Natural killer cell (primary cell): Measurements from ENCODE around the gene KY. TPM values are rescaled to one million over a fixed set of nuclear protein-coding genes. Genes with fewer than 3 reads are reported as not detected.
"Not testable (repeated sequence)": the region's sequence is repeated elsewhere in the genome, so short reads cannot be mapped to it uniquely, and the experiment has no call there.

Experiments used
- ATAC-seq, 3 donors: fragments of 150-1000 bp in 2 of 3; fragments of 200-7000 bp in 1 of 3; cut with Tn5 transposase; 1 replicate in 1 of 3; 2 replicates in 2 of 3; pipeline ENCODE4 v1.10.0; 2021; ENCODE audit warnings: mild to moderate bottlenecking in 2 of 3, moderate library complexity in 2 of 3
- DNase-seq, 2 donors: peaks; one replicate each; pipeline versions ENCODE4 v3.0.0 to v3.0.0-alpha.2; 2013 to 2021; ENCODE audit warnings: mixed read lengths in 1 of 2
- H3K27ac ChIP-seq: one replicate; pipeline ENCODE4 v1.5.1; 2013; ENCODE audit warnings: mild to moderate bottlenecking, low read length
- H3K27me3 ChIP-seq: one replicate; pipeline ENCODE4 v1.6.1; 2013; ENCODE audit warnings: low read length; ENCODE audit not compliant: control insufficient read depth, insufficient read depth
- H3K36me3 ChIP-seq: one replicate; pipeline ENCODE4 v1.6.1; 2013; ENCODE audit warnings: low read length; ENCODE audit not compliant: control insufficient read depth, insufficient read depth
- H3K4me1 ChIP-seq: one replicate; pipeline ENCODE4 v1.6.1; 2013; ENCODE audit warnings: low read length; ENCODE audit not compliant: control insufficient read depth, insufficient read depth
- H3K4me3 ChIP-seq: one replicate; pipeline ENCODE4 v1.5.1; 2013; ENCODE audit warnings: low read length
- H3K9me3 ChIP-seq: one replicate; pipeline ENCODE4 v1.6.1; 2013; ENCODE audit warnings: low read length; ENCODE audit not compliant: control insufficient read depth, insufficient read depth
- H3K27ac Mint-ChIP-seq, 2 donors: one replicate each; pipeline ENCODE4 v1.8.0; 2022; ENCODE audit warnings: mild to moderate bottlenecking in 2 of 2, mixed read lengths in 2 of 2, moderate library complexity in 1 of 2
- H3K27me3 Mint-ChIP-seq, 2 donors: one replicate each; pipeline ENCODE4 v1.8.0; 2022; ENCODE audit warnings: low read depth in 2 of 2, mixed read lengths in 2 of 2
- H3K36me3 Mint-ChIP-seq: one replicate; pipeline ENCODE4 v1.8.0; 2022; ENCODE audit warnings: mixed read lengths
- H3K4me1 Mint-ChIP-seq, 2 donors: one replicate each; pipeline ENCODE4 v1.8.0; 2022; ENCODE audit warnings: mixed read lengths in 2 of 2
- H3K4me3 Mint-ChIP-seq: one replicate; pipeline ENCODE4 v1.8.0; 2022; ENCODE audit warnings: mild to moderate bottlenecking, moderate library complexity, mixed read lengths
- H3K9me3 Mint-ChIP-seq, 2 donors: one replicate each; pipeline ENCODE4 v1.8.0; 2022; ENCODE audit warnings: mixed read lengths in 2 of 2
- WGBS: methylation state at CpG from one replicate; pipeline ENCODE4 v1.1.7; 2013; ENCODE audit warnings: missing lambda C conversion rate; ENCODE audit not compliant: insufficient coverage; 5-methylcytosine and 5-hydroxymethylcytosine counted together
- intact Hi-C: fragments of 100-400 bp; cut with micrococcal nuclease; formaldehyde crosslinking; loops from one replicate; pipeline ENCODE4 v1.14.2; 2022
- total RNA-seq, 4 donors: library from RNA; stranded (reverse); fragments of 120-200 nt in 1 of 4; gene quantifications; one replicate each; pipeline versions ENCODE4 v1.2.3 to v1.2.4, GENCODE V29; 2013 to 2022
- TF ChIP-seq, protein P1 (sequence below): fragments of 200-600 bp; IDR thresholded peaks from one replicate; pipeline ENCODE4 v1.8.0; 2022; ENCODE audit warnings: antibody characterized with exemption

The KY gene
- total RNA-seq, 3 donors from 2014 or later (not counting 1 experiment from before 2014, with no cell fraction given): 0.15 TPM; not detected in 2

- ATAC-seq (no peak), DNase-seq (no peak)
- H3K27ac Mint-ChIP-seq: no peak overlapping the region
- H3K4me3 Mint-ChIP-seq: no peak overlapping the region
- H3K27me3 ChIP-seq: no peaks in the 10 kb centered on the region
- no peaks in the 10 kb centered on the region for H3K4me1 ChIP-seq
- no peaks in the 10 kb centered on the region for H3K4me1 Mint-ChIP-seq
- 92% methylated on average over 6 of the region's 6 CpGs for WGBS
- no peak overlapping the region for H3K4me3 ChIP-seq
- intact Hi-C loops: no loop called here
- no peaks in the 10 kb centered on the region for H3K9me3 ChIP-seq
- H3K9me3 Mint-ChIP-seq: no peaks in the 10 kb centered on the region
- no peaks in the 10 kb centered on the region for H3K36me3 Mint-ChIP-seq
- H3K27me3 Mint-ChIP-seq: no peaks in the 10 kb centered on the region
- H3K27ac ChIP-seq: no peak overlapping the region
- TF ChIP-seq, protein P1, sequence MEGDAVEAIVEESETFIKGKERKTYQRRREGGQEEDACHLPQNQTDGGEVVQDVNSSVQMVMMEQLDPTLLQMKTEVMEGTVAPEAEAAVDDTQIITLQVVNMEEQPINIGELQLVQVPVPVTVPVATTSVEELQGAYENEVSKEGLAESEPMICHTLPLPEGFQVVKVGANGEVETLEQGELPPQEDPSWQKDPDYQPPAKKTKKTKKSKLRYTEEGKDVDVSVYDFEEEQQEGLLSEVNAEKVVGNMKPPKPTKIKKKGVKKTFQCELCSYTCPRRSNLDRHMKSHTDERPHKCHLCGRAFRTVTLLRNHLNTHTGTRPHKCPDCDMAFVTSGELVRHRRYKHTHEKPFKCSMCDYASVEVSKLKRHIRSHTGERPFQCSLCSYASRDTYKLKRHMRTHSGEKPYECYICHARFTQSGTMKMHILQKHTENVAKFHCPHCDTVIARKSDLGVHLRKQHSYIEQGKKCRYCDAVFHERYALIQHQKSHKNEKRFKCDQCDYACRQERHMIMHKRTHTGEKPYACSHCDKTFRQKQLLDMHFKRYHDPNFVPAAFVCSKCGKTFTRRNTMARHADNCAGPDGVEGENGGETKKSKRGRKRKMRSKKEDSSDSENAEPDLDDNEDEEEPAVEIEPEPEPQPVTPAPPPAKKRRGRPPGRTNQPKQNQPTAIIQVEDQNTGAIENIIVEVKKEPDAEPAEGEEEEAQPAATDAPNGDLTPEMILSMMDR: no peak
- no peaks in the 10 kb centered on the region for H3K36me3 ChIP-seq
These were observed 74.4 kb downstream of the KY start for GRCh38 chr3:134576426-134576825.

GRCh38 chr3:134569899-134570298 is 80.9 kb downstream of the KY start:
- H3K4me3 Mint-ChIP-seq, H3K27ac ChIP-seq, H3K4me1 Mint-ChIP-seq, intact Hi-C loops, H3K9me3 ChIP-seq, H3K27me3 ChIP-seq, H3K4me3 ChIP-seq, H3K9me3 Mint-ChIP-seq, H3K4me1 ChIP-seq, ATAC-seq, H3K36me3 Mint-ChIP-seq, H3K27ac Mint-ChIP-seq, H3K27me3 Mint-ChIP-seq, H3K36me3 ChIP-seq, DNase-seq: not testable (repeated sequence)
- 92% methylated on average over 2 of the region's 2 CpGs for WGBS

GRCh38 chr3:134568790-134569189 is 82.0 kb downstream of the KY start:
- Mint-ChIP-seq H3K36me3 (peaks cover 8% of the 10 kb centered on the region), H3K27me3 (no peaks in the 10 kb centered on the region), H3K9me3 (peaks cover 0 to 5% of the 10 kb centered on the region in 2 donors), H3K27ac (no peak overlapping the region), H3K4me3 (no peak overlapping the region), H3K4me1 (no peaks in the 10 kb centered on the region)
- H3K27ac ChIP-seq: no peak overlapping the region
- H3K36me3 ChIP-seq: peaks cover 2% of the 10 kb centered on the region
- no peaks in the 10 kb centered on the region for H3K27me3 ChIP-seq
- TF ChIP-seq, protein P1: no peak
- DNase-seq (no peak), ATAC-seq (no peak)
- H3K4me3 ChIP-seq: no peak overlapping the region
- 91% methylated on average over 6 of the region's 6 CpGs for WGBS
- H3K9me3 ChIP-seq: peaks cover 6% of the 10 kb centered on the region
- no peaks in the 10 kb centered on the region for H3K4me1 ChIP-seq
- intact Hi-C loops: no loop called here

DNA sequence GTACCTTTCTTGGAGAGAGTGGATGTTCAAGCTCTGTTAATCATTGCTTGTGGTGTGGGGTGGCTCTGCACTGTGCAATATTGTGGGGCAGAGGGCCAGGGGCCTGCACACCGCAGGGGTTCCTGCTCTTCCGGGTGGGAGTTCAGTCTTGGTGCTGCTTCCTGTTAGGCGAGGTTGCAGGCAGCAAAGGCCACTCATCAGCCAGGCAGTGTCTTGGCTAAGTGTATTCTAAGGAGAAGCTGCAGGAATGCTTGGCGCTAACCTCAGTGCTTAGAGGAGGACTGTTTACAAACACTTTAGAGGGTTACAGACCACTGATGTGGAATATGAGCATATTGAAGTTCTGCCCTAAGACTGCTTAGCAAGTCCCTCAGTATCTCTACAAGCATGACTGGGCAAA is 83.2 kb downstream of the KY start:
- ATAC-seq: no peak
- Mint-ChIP-seq H3K27ac (no peak overlapping the region), H3K9me3 (peaks cover 0 to 5% of the 10 kb centered on the region in 2 donors), H3K4me1 (no peaks in the 10 kb centered on the region), H3K4me3 (no peak overlapping the region), H3K27me3 (no peaks in the 10 kb centered on the region), H3K36me3 (peaks cover 8% of the 10 kb centered on the region)
- Histone ChIP-seq H3K4me3 (no peak overlapping the region), H3K27me3 (no peaks in the 10 kb centered on the region), H3K9me3 (peaks cover 6% of the 10 kb centered on the region), H3K4me1 (no peaks in the 10 kb centered on the region), H3K27ac (no peak overlapping the region), H3K36me3 (peaks cover 2% of the 10 kb centered on the region)
- intact Hi-C loops: no loop called here
- 72% methylated on average over 4 of the region's 4 CpGs for WGBS
- TF ChIP-seq, protein P1: no peak
- DNase-seq: no peak
